Measurements from ENCODE around the gene MOB3C.

The MOB3C gene

DNA sequence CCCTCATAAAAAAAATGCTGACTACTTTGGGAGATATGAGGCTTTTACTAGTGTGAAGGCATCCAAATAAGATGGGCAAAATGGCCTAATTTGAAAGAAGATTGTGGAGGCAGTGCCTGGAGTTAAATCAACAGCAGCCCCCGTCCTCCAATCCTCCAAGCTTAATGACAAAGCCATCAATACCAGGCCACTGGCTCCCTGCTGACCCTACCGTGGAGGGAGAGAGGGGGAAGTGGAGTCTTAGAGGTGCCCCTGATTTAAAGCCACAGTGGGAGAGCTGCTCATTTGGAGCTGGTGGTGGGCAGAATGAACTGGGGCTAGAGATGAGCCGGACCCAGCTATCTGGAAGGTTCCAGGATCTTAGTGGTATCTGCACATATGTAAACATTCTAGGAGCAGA is 40.8 kb downstream of the MOB3C start:
- TF ChIP-seq OSR1 (CRISPR knock-in tag; IDR thresholded peaks at IDR 0.05) (no peak), CSDC2 (CRISPR knock-in tag; IDR thresholded peaks at IDR 0.05) (no peak), GLIS3 (CRISPR knock-in tag; IDR thresholded peaks at IDR 0.05) (no peak), ZNF565 (CRISPR knock-in tag; conservative IDR thresholded peaks at IDR 0.05; ENCODE audit: low read depth) (no peak), ARNTL (CRISPR knock-in tag; IDR thresholded peaks at IDR 0.05; ENCODE audit: borderline replicate concordance, low read depth) (no peak), PPARA (CRISPR knock-in tag; IDR thresholded peaks at IDR 0.05; ENCODE audit: borderline replicate concordance) (no peak), ZC3H10 (CRISPR knock-in tag; IDR thresholded peaks at IDR 0.05) (no peak), ZNF8 (CRISPR knock-in tag; IDR thresholded peaks at IDR 0.05) (no peak)
- TF ChIP-seq, protein P1, sequence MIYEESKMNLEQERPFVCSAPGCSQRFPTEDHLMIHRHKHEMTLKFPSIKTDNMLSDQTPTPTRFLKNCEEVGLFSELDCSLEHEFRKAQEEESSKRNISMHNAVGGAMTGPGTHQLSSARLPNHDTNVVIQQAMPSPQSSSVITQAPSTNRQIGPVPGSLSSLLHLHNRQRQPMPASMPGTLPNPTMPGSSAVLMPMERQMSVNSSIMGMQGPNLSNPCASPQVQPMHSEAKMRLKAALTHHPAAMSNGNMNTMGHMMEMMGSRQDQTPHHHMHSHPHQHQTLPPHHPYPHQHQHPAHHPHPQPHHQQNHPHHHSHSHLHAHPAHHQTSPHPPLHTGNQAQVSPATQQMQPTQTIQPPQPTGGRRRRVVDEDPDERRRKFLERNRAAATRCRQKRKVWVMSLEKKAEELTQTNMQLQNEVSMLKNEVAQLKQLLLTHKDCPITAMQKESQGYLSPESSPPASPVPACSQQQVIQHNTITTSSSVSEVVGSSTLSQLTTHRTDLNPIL (CRISPR knock-in tag; IDR thresholded peaks at IDR 0.05; ENCODE audit: low read depth), result no peak
- TF ChIP-seq, protein P2, sequence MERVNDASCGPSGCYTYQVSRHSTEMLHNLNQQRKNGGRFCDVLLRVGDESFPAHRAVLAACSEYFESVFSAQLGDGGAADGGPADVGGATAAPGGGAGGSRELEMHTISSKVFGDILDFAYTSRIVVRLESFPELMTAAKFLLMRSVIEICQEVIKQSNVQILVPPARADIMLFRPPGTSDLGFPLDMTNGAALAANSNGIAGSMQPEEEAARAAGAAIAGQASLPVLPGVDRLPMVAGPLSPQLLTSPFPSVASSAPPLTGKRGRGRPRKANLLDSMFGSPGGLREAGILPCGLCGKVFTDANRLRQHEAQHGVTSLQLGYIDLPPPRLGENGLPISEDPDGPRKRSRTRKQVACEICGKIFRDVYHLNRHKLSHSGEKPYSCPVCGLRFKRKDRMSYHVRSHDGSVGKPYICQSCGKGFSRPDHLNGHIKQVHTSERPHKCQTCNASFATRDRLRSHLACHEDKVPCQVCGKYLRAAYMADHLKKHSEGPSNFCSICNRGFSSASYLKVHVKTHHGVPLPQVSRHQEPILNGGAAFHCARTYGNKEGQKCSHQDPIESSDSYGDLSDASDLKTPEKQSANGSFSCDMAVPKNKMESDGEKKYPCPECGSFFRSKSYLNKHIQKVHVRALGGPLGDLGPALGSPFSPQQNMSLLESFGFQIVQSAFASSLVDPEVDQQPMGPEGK (CRISPR knock-in tag; IDR thresholded peaks at IDR 0.05; ENCODE audit: borderline replicate concordance), result no peak
- no peak for ATAC-seq

DNA sequence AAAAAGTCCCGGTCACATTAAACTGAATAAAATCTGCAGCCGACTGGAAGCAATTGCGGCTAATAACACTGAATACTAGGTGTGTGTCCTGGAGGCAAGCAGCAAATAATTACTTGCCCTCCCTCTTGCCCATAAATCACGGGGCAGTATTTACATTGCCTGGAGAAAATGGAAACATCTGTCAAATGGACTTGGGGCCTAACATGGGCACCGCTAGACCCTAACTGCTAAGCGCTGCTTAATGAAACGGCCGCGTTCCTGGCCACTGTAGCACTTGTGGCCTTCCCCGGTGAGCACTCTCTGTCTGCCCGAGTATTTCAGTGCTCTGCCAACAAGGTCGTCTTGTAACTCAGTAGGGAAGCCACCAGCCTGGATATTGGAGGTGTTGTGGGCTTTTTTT is 41.3 kb downstream of the MOB3C start:
- no peak for ATAC-seq
- TF ChIP-seq, protein P3, sequence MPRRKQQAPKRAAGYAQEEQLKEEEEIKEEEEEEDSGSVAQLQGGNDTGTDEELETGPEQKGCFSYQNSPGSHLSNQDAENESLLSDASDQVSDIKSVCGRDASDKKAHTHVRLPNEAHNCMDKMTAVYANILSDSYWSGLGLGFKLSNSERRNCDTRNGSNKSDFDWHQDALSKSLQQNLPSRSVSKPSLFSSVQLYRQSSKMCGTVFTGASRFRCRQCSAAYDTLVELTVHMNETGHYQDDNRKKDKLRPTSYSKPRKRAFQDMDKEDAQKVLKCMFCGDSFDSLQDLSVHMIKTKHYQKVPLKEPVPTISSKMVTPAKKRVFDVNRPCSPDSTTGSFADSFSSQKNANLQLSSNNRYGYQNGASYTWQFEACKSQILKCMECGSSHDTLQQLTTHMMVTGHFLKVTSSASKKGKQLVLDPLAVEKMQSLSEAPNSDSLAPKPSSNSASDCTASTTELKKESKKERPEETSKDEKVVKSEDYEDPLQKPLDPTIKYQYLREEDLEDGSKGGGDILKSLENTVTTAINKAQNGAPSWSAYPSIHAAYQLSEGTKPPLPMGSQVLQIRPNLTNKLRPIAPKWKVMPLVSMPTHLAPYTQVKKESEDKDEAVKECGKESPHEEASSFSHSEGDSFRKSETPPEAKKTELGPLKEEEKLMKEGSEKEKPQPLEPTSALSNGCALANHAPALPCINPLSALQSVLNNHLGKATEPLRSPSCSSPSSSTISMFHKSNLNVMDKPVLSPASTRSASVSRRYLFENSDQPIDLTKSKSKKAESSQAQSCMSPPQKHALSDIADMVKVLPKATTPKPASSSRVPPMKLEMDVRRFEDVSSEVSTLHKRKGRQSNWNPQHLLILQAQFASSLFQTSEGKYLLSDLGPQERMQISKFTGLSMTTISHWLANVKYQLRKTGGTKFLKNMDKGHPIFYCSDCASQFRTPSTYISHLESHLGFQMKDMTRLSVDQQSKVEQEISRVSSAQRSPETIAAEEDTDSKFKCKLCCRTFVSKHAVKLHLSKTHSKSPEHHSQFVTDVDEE (CRISPR knock-in tag; IDR thresholded peaks at IDR 0.05), result no peak
- TF ChIP-seq GLIS3 (CRISPR knock-in tag; IDR thresholded peaks at IDR 0.05) (no peak), ESRRG (CRISPR knock-in tag; IDR thresholded peaks at IDR 0.05) (no peak), PPARA (CRISPR knock-in tag; IDR thresholded peaks at IDR 0.05; ENCODE audit: borderline replicate concordance) (no peak), ZNF565 (CRISPR knock-in tag; conservative IDR thresholded peaks at IDR 0.05; ENCODE audit: low read depth) (no peak), BACH2 (CRISPR knock-in tag; IDR thresholded peaks at IDR 0.05; ENCODE audit: borderline replicate concordance) (no peak), ZFP3 (CRISPR knock-in tag; IDR thresholded peaks at IDR 0.05) (no peak), ZC3H10 (CRISPR knock-in tag; IDR thresholded peaks at IDR 0.05) (no peak), CSDC2 (CRISPR knock-in tag; IDR thresholded peaks at IDR 0.05) (no peak), RARB (CRISPR knock-in tag; IDR thresholded peaks at IDR 0.05) (no peak), ZFP30 (CRISPR knock-in tag; IDR thresholded peaks at IDR 0.05) (no peak), TOX (CRISPR knock-in tag; IDR thresholded peaks at IDR 0.05; ENCODE audit: borderline replicate concordance) (no peak), ISL1 (CRISPR knock-in tag; IDR thresholded peaks at IDR 0.05) (no peak), OSR1 (CRISPR knock-in tag; IDR thresholded peaks at IDR 0.05) (no peak)
- TF ChIP-seq, protein P1 (CRISPR knock-in tag; IDR thresholded peaks at IDR 0.05; ENCODE audit: low read depth), result no peak
- TF ChIP-seq, protein P4, sequence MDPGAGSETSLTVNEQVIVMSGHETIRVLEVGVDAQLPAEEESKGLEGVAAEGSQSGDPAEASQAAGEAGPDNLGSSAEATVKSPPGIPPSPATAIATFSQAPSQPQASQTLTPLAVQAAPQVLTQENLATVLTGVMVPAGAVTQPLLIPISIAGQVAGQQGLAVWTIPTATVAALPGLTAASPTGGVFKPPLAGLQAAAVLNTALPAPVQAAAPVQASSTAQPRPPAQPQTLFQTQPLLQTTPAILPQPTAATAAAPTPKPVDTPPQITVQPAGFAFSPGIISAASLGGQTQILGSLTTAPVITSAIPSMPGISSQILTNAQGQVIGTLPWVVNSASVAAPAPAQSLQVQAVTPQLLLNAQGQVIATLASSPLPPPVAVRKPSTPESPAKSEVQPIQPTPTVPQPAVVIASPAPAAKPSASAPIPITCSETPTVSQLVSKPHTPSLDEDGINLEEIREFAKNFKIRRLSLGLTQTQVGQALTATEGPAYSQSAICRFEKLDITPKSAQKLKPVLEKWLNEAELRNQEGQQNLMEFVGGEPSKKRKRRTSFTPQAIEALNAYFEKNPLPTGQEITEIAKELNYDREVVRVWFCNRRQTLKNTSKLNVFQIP (CRISPR knock-in tag; IDR thresholded peaks at IDR 0.05; ENCODE audit: borderline replicate concordance, low read depth), result no peak
- TF ChIP-seq, protein P5, sequence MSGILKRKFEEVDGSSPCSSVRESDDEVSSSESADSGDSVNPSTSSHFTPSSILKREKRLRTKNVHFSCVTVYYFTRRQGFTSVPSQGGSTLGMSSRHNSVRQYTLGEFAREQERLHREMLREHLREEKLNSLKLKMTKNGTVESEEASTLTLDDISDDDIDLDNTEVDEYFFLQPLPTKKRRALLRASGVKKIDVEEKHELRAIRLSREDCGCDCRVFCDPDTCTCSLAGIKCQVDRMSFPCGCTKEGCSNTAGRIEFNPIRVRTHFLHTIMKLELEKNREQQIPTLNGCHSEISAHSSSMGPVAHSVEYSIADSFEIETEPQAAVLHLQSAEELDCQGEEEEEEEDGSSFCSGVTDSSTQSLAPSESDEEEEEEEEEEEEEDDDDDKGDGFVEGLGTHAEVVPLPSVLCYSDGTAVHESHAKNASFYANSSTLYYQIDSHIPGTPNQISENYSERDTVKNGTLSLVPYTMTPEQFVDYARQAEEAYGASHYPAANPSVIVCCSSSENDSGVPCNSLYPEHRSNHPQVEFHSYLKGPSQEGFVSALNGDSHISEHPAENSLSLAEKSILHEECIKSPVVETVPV (CRISPR knock-in tag; IDR thresholded peaks at IDR 0.05), result no peak
- TF ChIP-seq, protein P2 (CRISPR knock-in tag; IDR thresholded peaks at IDR 0.05; ENCODE audit: borderline replicate concordance), result no peak
